OCI-LY3 (cell line): Measurements from ENCODE around the gene SENP6.

Experiments
- EZH2phosphoT487 ChIP-seq: fragments of 200-600 bp; shearing (Covaris generic); IDR thresholded peaks from 2 replicates; pipeline ENCODE4 v1.6.1; 2018; ENCODE audit warnings: antibody characterized with exemption, mixed run types, low read depth
- TF ChIP-seq, protein P1 (sequence below): fragments of 200-600, 300-600 bp; sonication (generic); IDR thresholded peaks from 2 replicates; pipeline ENCODE4 v1.5.1; 2014; ENCODE audit warnings: antibody characterized with exemption, low read length, low read depth

DNA sequence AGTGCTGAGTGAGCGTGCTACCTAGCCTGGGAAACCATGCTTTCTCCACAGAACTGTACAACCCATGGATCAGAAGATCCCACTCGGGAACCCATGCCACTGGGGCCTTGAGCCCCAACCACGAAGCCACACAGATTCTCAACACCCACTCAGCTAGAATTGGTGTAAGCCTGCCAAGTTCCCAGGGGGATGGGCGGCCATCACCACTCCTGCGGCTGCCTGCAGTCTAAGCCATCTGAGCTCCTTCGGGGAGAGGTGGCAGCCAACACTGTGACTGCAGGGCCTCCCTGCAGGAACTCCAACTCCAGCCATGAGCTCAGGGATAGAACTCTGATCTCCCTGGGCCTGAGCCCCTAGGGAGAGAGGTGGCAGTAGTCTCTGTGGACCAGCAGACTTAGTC lies 33.6 kb upstream of the SENP6 start:
- TF ChIP-seq, protein P1, sequence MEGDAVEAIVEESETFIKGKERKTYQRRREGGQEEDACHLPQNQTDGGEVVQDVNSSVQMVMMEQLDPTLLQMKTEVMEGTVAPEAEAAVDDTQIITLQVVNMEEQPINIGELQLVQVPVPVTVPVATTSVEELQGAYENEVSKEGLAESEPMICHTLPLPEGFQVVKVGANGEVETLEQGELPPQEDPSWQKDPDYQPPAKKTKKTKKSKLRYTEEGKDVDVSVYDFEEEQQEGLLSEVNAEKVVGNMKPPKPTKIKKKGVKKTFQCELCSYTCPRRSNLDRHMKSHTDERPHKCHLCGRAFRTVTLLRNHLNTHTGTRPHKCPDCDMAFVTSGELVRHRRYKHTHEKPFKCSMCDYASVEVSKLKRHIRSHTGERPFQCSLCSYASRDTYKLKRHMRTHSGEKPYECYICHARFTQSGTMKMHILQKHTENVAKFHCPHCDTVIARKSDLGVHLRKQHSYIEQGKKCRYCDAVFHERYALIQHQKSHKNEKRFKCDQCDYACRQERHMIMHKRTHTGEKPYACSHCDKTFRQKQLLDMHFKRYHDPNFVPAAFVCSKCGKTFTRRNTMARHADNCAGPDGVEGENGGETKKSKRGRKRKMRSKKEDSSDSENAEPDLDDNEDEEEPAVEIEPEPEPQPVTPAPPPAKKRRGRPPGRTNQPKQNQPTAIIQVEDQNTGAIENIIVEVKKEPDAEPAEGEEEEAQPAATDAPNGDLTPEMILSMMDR, result no peak
- no peak for TF ChIP-seq EZH2phosphoT487
